GM12865 (cell line): ENCODE results near the gene TEX264.
"Not testable (repeated sequence)": the region's sequence is repeated elsewhere in the genome, so short reads cannot be mapped to it uniquely, and the experiment has no call there.

Source experiments
- DNase-seq: peaks from one replicate; pipeline ENCODE4 v3.0.0; 2010; ENCODE audit warnings: low read depth
- H3K4me3 ChIP-seq: 2 replicates; pipeline ENCODE4 v1.5.1; 2011; ENCODE audit warnings: mild to moderate bottlenecking, low read depth, low read length, control low read depth
- CTCF ChIP-seq: IDR thresholded peaks from 2 replicates; pipeline ENCODE4 v1.5.1; 2011; ENCODE audit warnings: low read length, control low read depth, low read depth, inconsistent platforms; ENCODE audit not compliant: insufficient read depth; ENCODE audit errors: missing control alignments

Gene TEX264

GRCh38 chr3:51642462-51642861 is 28.6 kb upstream of the TEX264 start:
- no peak overlapping the region for H3K4me3 ChIP-seq
- DNase-seq: no peak
- peak; percentile 8 for TF ChIP-seq CTCF

- H3K4me3 ChIP-seq: no peak overlapping the region
- no peak for TF ChIP-seq CTCF
- DNase-seq: no peak
Measured at GRCh38 chr3:51646091-51646490, 25.0 kb upstream of the TEX264 start.

- DNase-seq, H3K4me3 ChIP-seq: not testable (repeated sequence)
Measured at GRCh38 chr3:51652103-51652502, 18.9 kb upstream of the TEX264 start.

- not testable (repeated sequence) for DNase-seq, H3K4me3 ChIP-seq
Measured at GRCh38 chr3:51653409-51653808, 17.6 kb upstream of the TEX264 start.

- DNase-seq: no peak
- no peak for TF ChIP-seq CTCF
- H3K4me3 ChIP-seq: no peak overlapping the region
Measured at GRCh38 chr3:51657234-51657633, 13.8 kb upstream of the TEX264 start.

- no peak overlapping the region for H3K4me3 ChIP-seq
- no peak for TF ChIP-seq CTCF
- no peak for DNase-seq
Measured at GRCh38 chr3:51659942-51660341, 11.1 kb upstream of the TEX264 start.

- no peak for TF ChIP-seq CTCF
- DNase-seq: no peak
- no peak overlapping the region for H3K4me3 ChIP-seq
Measured at GRCh38 chr3:51662456-51662855, 8.6 kb upstream of the TEX264 start.

GRCh38 chr3:51668756-51669155 is 2.3 kb upstream of the TEX264 start:
- DNase-seq: no peak
- no peak for TF ChIP-seq CTCF
- no peak overlapping the region for H3K4me3 ChIP-seq
